SK-N-SH (cell line): ENCODE results near the gene SPDEF.

Experiments used
- GATA2 ChIP-seq: sonication (generic); formaldehyde crosslinking; IDR thresholded peaks from 2 replicates; pipeline ENCODE4 v1.5.0; 2020; ENCODE audit warnings: mild to moderate bottlenecking, missing genetic modification reagents
- MAX ChIP-seq: IDR thresholded peaks from 2 replicates; pipeline ENCODE4 v1.4.0; 2012; ENCODE audit warnings: low read depth

- TF ChIP-seq GATA2 (CRISPR knock-in tag): no peak
- TF ChIP-seq MAX: no peak
Observed at GRCh38 chr6:34566830-34567546, 10.9 kb upstream of the SPDEF start.
